GM18499 (cell line): ENCODE data around the gene KCNQ1.

ENCODE experiments used
- ATAC-seq: cut with Tn5 transposase; IDR thresholded peaks from one replicate; pipeline ENCODE4 v1.9.1; 2021; ENCODE audit warnings: moderate number of reproducible peaks; ENCODE audit not compliant: insufficient read depth, unreplicated experiment

The KCNQ1 gene

GRCh38 chr11:2844996-2845395 is 400.2 kb downstream of the KCNQ1 start:
- no peak for ATAC-seq

- ATAC-seq: no peak
Measured at GRCh38 chr11:2846056-2846455, 401.2 kb downstream of the KCNQ1 start.

GRCh38 chr11:2846470-2846869 is 401.7 kb downstream of the KCNQ1 start:
- no peak for ATAC-seq

- no peak for ATAC-seq
Measured at GRCh38 chr11:2847561-2847960, 402.8 kb downstream of the KCNQ1 start.

GRCh38 chr11:2848497-2848896 is 403.7 kb downstream of the KCNQ1 start:
- ATAC-seq: no peak

- ATAC-seq: no peak
Measured at GRCh38 chr11:2849994-2850770, 405.4 kb downstream of the KCNQ1 start.

- no peak for ATAC-seq
Measured at GRCh38 chr11:2853401-2853800, 408.6 kb downstream of the KCNQ1 start.

- no peak for ATAC-seq
Measured at GRCh38 chr11:2853997-2854560, 409.3 kb downstream of the KCNQ1 start.

GRCh38 chr11:2855162-2855561 is 410.4 kb downstream of the KCNQ1 start:
- ATAC-seq: no peak

GRCh38 chr11:2857276-2857675 is 412.5 kb downstream of the KCNQ1 start:
- no peak for ATAC-seq

- ATAC-seq: no peak
Measured at GRCh38 chr11:2857918-2858317, 413.1 kb downstream of the KCNQ1 start.

- no peak for ATAC-seq
Measured at GRCh38 chr11:2858995-2859698, 414.3 kb downstream of the KCNQ1 start.

GRCh38 chr11:2859699-2860037 is 414.9 kb downstream of the KCNQ1 start:
- no peak for ATAC-seq

- ATAC-seq: no peak
Measured at GRCh38 chr11:2860636-2861035, 415.8 kb downstream of the KCNQ1 start.

- ATAC-seq: no peak
Measured at GRCh38 chr11:2862395-2863275, 417.8 kb downstream of the KCNQ1 start.

- ATAC-seq: no peak
Measured at GRCh38 chr11:2863276-2863618, 418.4 kb downstream of the KCNQ1 start.

- no peak for ATAC-seq
Measured at GRCh38 chr11:2864901-2865300, 420.1 kb downstream of the KCNQ1 start.

GRCh38 chr11:2865922-2866577 is 421.2 kb downstream of the KCNQ1 start:
- ATAC-seq: no peak

GRCh38 chr11:2867142-2867541 is 422.3 kb downstream of the KCNQ1 start:
- ATAC-seq: no peak
